K562 (cell line): ENCODE data around the gene HSPA6. TPM values are rescaled to one million over a fixed set of nuclear protein-coding genes. Genes with fewer than 3 reads are reported as not detected.

Experiments
- ARID3A ChIP-seq: IDR thresholded peaks from 2 replicates; pipeline ENCODE4 v1.6.1; 2012; ENCODE audit warnings: low read depth, low read length, improper control_type of control experiment, borderline replicate concordance
- ARID4B ChIP-seq: sonication (generic); formaldehyde crosslinking; IDR thresholded peaks from 2 replicates; pipeline ENCODE4 v1.8.0; 2022; ENCODE audit warnings: mild to moderate bottlenecking, missing genetic modification reagents
- CHAMP1 ChIP-seq: fragments of 450-650 bp; IDR thresholded peaks from 2 replicates; pipeline ENCODE4 v1.6.1; 2016; ENCODE audit warnings: mild to moderate bottlenecking
- GABPB2 ChIP-seq: fragments of 250-450 bp; sonication (Bioruptor Pico); conservative IDR thresholded peaks from 2 replicates; pipeline ENCODE4 v1.5.1; 2021; ENCODE audit warnings: mild to moderate bottlenecking
- HNRNPUL1 ChIP-seq: fragments of 200-400 bp; formaldehyde crosslinking; IDR thresholded peaks from 2 replicates; pipeline ENCODE4 v1.6.1; 2017; ENCODE audit warnings: low read length
- NFE2L1 ChIP-seq: fragments of 450-650 bp; IDR thresholded peaks from 2 replicates; pipeline ENCODE4 v1.6.1; 2016; ENCODE audit warnings: missing genetic modification characterization, low read depth, mild to moderate bottlenecking, missing compliant biosample characterization, moderate library complexity, borderline replicate concordance
- PML ChIP-seq: IDR thresholded peaks from 2 replicates; pipeline ENCODE4 v1.6.1; 2012; ENCODE audit warnings: low read length, inconsistent platforms
- PTBP1 ChIP-seq: fragments of 200-400 bp; formaldehyde crosslinking; IDR thresholded peaks from 2 replicates; pipeline ENCODE4 v1.6.1; 2017; ENCODE audit warnings: low read depth, low read length
- TAF1 ChIP-seq: IDR thresholded peaks from 2 replicates; pipeline ENCODE4 v1.6.1; 2011; ENCODE audit warnings: mild to moderate bottlenecking, low read length, moderate library complexity; ENCODE audit not compliant: insufficient read depth, control insufficient read depth, severe bottlenecking; ENCODE audit errors: extremely low read depth
- WHSC1 ChIP-seq: IDR thresholded peaks from one replicate; pipeline ENCODE4 v1.6.1; 2012; ENCODE audit warnings: low read length, control low read depth, inconsistent platforms
- ZBTB33 ChIP-seq: sonication (generic); formaldehyde crosslinking; IDR thresholded peaks from 2 replicates; pipeline ENCODE4 v1.8.1; 2023; ENCODE audit warnings: mild to moderate bottlenecking, missing genetic modification reagents
- polyA plus RNA-seq, 8 experiments: library from polyadenylated mRNA; depleted of rRNA in 4 of 8; stranded (reverse) in 5 of 8; unstranded in 3 of 8; fragments of >200 nt; fragmentation: Nextera tagmentation in 2 of 8; fragmentation: Illumina TruSeq in 1 of 8; extraction: Ambion mirVana in 2 of 8; extraction: Trizol in 1 of 8; gene quantifications; 2 replicates each; pipeline versions ENCODE4 v1.2.1 to v1.2.3, GENCODE V29; 2011 to 2014; ENCODE audit warnings: inconsistent platforms in 1 of 8, missing spikeins in 1 of 8
- total RNA-seq, 7 experiments: library from RNA; depleted of rRNA in 6 of 7; stranded (reverse); fragments of >200 nt in 6 of 7; fragmentation: Illumina TruSeq in 2 of 7; extraction: Trizol in 2 of 7; gene quantifications; 2 replicates each; pipeline versions ENCODE4 v1.2.1 to v1.2.3, GENCODE V29; 2011 to 2021; ENCODE audit warnings: low replicate concordance in 1 of 7

HSPA6 gene
- total and polyA plus RNA-seq, 9 of the 15 experiments (the other 6 are each of a cell fraction or from before 2014, with no cell fraction given) = 0.15 to 10.0 (median 2.4) TPM

GRCh38 chr1:161531986-161532643 is 7.8 kb downstream of the HSPA6 start (continued):
- no peak for TF ChIP-seq TAF1
- no peak for TF ChIP-seq PTBP1
- no peak for TF ChIP-seq GABPB2 (CRISPR knock-in tag)
- TF ChIP-seq NFE2L1 = no peak
- TF ChIP-seq WHSC1 = no peak
- TF ChIP-seq PML = no peak
- no peak for TF ChIP-seq CHAMP1
- TF ChIP-seq ARID3A = no peak
- peak; percentile 47; the same call in 1 of the 2 replicates for TF ChIP-seq ZBTB33 (CRISPR knock-in tag)
- no peak for TF ChIP-seq HNRNPUL1
- TF ChIP-seq ARID4B (CRISPR knock-in tag) = no peak
